Skin of body (tissue), 2 donors: ENCODE data around the gene ZNF302. TPM values are rescaled to one million over a fixed set of nuclear protein-coding genes. Genes with fewer than 3 reads are reported as not detected.
"Not testable (repeated sequence)": the region's sequence is repeated elsewhere in the genome, so short reads cannot be mapped to it uniquely, and the experiment has no call there.

Experiments used
- DNase-seq: peaks from one replicate; lab custom pipeline; 2025; lab: John Stamatoyannopoulos, UW
- total RNA-seq: library from RNA; depleted of rRNA; stranded (reverse); fragments of >200 nt; gene quantifications from one replicate; pipeline ENCODE4 v1.2.3, GENCODE V29; 2014

The ZNF302 gene
- 28.7 TPM for total RNA-seq

DNA sequence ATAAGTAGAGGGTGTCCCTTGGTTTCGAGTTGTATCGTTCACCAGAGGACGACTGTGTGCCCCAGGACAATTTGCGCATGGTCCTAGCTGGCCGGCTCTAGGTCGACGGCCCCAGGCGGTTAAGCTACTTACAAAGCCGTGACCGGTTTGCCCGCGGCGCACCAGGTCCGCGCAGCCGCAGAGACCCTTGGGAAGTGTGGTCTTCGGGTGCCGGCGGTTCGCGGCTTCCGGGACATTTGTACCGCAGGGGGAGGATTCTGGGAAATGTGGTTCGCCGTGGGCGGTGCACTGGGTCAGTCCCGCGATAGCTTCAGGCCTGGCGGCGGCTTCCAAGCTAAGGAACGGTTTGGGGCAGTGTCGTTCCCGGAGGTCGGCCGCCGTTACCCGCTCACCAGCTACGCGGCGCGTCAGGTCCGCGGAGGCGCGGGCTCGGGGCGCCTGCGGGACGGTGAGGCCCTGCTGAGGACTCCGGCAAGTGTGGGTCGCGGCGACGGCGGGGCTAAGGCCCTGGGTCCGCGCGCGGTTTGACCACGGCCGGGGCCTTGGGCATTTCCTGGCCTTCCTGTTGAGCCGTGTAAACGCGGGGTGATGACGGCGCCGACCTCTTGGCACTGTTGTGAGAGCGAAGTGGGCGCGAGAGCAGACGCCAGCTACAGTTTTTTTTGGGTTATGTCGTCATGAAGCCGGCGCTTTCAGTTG, at the start of gene ZNF302:
ZNF302 (plus strand) TSS at position 293 of the 699 bp plus-strand sequence. CDS start 1,127 bp downstream, outside the sequence.
- DNase-seq, result peak; percentile 98

DNA sequence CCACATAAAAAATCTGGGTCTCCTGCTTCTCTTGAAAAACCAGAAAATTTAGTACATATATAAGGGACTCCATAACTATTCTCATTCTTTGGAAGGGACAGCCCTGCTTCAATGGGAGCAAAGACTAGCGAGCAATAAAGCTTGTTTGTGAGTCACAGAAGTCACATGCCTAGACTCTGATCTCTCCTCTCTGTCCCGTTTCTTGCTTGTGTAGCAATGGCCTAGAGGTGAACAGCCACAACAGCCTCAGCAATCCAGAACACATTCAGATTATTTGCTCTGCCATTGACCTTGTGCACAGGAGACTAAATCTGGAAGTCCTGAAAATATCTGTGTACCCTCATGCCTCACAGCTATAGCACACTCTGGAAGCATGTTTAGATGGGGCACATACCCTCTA, 43.7 kb upstream of the ZNF302 start:
- DNase-seq, result no peak

DNA sequence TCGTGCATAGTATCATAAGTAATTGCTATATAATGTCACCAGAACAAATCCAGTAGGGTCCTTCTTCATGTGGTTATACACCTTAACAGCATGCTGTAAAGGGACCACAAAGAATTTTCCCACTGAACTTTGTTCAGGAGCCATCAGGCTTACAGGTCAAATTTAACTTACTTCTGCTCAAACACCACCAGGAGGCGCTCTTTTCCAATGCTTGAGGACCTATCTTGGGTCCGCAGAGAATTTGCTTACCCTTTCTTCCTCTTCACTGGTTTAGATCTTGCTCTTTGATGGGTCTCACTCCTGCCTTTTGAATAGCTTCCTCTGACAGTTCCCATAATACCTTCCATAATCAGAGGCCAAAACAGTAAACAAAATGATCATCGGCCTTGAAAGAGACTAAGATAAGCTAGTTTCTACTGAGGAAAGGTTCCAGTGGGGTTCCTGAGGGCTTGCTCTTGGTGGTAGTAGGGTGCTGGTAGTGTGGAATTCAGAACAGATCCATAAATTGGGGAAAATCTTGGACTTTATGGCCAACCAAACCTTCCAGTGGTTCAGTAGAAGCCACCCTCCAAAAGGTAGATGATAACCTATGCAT, 37.9 kb upstream of the ZNF302 start:
- DNase-seq, result peak; percentile 8

DNA sequence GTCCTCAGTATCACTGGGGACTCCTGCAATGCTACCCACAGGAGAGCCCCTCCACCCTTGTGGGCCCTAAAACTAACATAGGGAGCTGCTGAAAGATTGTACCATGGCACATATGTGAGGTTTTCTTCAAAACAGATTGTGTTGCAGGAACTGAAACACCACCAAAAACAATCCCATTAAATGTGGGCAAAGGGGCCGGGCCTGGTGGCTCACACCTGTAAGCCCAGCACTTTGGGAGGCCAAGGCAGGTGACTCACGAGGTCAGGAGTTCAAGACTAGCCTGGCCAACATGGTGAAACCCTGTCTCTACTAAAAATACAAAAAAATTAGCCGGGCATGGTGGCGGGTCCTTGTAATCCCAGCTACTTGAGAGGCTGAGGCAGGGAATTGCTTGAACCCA, 35.2 kb upstream of the ZNF302 start:
- DNase-seq, result no peak

DNA sequence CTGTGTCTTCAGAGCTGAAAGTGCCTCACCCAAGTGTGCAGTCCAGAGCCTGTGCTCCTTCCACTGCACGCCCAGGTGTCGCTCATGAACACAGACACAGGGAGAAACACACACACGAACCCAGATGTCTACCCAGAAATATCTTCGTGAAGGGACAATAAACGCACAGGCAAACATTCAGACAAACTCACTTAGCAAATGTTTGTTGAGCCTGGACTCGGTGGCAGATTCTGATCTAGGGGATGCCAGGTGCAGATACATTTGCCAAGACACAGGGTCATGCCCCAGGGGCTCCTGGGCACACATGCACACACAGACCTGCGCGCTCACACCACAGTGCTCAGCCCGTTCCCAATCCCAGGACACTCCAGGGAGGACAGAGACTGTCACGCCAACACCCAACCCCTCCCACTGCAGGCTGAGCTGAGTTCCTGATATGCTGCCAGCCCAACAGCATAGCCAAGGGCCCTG, 32.5 kb upstream of the ZNF302 start:
- DNase-seq, result no peak

DNA sequence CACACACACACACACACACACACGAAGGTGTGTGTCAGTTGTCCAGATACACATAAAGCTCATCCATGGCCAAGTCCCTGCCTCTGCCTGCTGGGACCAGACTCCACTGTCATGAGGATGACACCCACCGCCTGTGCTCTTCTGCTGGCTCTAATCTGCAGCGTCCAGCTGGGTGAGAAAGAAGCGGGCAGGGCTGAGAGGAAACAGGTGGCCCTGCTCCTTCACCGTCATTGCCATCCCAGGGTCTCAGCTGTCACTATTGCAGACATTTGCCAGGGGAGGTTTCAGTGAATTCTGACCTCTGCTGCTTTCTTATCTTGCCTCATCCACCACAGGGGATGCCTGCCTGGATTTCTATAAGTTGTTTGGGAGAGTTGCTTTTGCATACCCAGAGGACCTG, 31.9 kb upstream of the ZNF302 start:
- DNase-seq, result no peak

DNA sequence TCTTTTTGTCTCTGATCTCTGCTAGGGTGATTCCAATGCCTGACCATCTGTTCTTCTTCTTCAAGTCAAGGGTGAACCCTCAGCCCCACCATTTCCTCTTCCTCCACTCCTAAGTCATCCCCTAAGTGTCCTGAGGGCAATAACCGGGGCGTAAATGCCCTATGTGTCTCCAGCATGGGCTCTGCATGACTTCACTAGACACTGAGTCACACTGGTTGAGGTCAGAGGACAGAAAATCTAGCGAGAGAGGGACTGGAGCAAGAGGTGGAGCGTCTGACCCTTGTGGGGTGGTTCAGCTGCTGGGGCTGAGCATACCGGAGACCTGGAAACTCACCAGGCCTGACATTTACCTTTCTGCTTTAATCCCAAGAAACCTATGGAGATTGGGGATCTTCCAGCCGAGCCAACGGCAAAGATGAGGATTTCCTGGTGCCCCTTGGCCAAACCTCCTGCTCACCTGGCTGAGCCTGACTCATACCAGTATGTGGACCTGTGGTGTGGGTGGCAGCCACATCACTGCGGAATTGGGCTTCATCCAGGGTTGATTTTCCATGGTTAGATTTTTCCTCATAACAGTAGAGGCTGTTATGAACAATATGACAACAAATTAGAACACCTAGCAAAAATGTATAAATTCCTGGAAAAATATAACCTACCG, 27.5 kb upstream of the ZNF302 start:
- no peak for DNase-seq

DNA sequence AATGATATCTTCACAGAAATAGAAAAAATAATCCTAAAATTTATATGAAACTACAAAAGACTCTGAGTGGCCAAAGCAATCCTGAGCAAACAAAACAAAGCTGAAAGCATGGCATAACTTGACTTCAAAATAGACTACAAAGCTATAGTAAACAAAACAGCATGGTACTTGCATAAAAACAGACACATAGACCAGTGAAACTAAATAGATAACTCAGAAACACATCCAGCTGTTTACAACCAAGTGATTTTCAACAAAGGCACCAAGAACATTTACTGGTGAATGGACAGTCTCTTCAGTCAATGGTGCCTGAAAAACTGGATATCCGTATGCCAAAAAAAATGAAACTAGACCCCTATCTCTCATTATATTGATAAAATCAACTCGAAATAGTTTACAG, 25.7 kb upstream of the ZNF302 start:
- DNase-seq, result no peak

DNA sequence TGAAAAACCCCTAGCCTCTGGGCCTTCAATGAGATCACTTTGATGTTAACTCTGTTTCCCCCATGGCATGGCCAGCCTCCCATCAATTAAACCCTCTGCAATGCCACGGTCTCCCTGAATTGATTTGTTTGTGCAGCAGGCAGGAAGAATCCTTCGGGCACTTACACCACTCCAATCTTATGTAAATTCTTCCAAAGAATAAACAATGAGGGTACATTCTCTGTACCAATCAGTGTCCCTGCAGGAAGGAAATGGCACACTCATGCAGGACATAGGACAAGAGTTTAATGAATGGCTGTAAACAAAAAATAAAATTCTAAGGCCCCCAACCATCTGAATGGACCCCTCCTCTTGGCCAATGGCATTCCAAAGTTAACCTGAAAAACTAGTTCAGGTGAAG, 22.7 kb upstream of the ZNF302 start:
- no peak for DNase-seq

DNA sequence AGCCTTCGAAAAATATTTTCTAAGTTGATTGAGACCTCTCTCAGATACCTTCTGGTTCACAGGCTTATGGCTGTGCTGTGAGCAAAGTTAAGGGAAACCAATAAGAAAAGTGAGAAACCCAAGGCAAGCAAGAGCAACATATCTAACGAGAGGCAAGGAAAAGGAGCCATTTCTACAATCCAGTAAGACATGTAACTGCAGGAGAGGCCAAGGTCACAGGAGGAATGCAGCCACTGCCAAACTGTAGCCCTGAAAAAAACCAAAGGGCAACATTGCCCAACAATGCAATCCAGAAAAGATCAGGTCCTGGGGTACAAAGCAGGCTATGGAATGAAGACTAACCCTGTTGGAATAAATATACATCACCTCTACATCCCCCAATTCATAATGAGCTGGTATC, 21.8 kb upstream of the ZNF302 start:
- no peak for DNase-seq

DNA sequence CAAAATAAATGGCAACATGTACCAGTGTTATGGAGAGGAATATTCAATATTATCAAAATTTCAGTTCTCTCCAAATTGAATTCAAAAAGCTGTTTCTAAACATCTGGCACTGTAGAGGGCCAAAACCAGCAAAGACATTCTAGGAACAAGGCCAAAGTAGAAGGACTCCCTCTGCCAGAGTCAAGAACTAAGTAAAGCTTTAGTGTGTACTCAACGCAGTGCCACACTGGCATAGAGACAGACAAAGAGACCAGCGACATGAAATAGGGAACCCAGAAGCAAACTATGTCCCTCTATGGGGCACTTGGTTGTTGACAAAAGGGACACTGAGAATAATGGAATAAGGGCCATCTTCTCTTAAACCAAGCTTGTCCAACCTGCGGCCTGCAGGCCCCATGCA, 16.1 kb upstream of the ZNF302 start:
- no peak for DNase-seq

DNA sequence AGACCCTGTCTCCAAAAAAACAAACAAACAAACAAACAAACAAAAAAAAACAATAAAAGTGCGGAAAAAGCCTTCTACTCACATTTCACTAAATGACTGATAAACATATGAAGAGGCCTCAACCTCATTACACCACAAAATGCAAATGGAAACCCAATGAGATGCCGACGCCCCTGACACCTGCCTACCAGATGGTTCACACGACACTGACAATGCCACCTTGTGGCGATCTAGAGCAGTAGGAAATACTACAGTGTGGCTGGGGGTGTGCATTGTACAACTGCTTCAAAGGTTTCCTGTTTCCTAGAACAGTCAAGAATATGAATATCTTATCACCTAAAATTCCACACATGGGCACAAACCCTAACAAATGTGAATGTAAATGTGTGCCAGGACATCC, 14.6 kb upstream of the ZNF302 start:
- DNase-seq, result peak; percentile 43

DNA sequence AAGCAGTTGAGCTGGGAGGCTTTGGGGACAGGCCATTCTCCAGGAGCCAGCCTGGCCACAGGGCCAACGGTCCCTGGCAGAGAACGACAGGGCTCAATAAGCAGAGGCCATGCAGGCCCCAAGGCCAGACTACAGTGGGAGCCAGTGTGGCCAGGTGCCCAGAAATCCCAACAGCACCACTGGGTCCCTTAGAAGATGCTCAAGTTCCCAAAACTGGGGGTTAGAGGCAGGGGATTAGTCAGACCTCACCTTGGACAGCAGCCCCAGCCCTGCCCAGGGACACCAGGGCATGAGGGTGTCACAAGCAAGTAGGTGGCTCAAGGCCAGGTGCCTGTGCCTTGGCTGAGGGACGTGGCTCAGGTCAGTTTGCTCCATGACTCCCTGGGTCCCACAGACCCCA, 13.3 kb upstream of the ZNF302 start:
- no peak for DNase-seq

DNA sequence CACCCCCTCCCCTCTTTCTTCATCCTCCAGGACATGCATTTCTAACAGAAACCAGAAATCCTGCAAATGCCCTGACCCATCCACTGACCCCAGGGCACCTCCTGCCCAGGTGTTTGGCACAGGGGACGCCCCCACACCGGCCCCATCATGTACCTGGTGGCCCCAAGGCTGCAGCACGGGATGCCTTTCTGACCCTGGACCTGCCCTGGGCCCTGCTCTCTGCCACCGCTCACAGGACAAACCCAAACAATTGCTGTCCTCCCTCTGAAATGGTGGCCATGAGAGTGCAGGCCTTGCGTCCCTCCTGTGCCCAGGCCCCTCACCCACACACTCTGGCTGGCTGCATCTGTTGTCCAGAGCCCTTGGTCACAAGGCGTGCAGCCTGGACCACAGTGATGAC, 12.6 kb upstream of the ZNF302 start:
- DNase-seq, result no peak

DNA sequence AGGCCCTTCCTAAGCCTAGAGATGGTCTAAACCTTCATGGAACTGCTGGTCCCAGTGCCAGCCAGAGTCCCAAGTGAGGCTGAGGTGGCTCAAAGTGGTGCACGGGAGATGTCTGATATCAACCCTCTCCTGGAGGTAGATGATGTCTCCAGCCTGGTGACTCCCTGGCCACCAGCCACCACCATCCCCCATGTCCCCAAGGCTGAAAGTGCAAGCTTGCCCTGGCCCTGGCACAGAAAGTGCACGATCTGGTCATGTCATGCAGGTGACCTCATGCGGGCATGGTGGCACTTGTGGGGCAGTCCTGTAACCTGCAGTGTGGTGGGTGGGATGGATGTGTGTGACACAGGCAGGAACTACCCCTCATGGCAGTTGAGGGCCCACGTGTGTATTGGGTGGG, 12.2 kb upstream of the ZNF302 start:
- not testable (repeated sequence) for DNase-seq

DNA sequence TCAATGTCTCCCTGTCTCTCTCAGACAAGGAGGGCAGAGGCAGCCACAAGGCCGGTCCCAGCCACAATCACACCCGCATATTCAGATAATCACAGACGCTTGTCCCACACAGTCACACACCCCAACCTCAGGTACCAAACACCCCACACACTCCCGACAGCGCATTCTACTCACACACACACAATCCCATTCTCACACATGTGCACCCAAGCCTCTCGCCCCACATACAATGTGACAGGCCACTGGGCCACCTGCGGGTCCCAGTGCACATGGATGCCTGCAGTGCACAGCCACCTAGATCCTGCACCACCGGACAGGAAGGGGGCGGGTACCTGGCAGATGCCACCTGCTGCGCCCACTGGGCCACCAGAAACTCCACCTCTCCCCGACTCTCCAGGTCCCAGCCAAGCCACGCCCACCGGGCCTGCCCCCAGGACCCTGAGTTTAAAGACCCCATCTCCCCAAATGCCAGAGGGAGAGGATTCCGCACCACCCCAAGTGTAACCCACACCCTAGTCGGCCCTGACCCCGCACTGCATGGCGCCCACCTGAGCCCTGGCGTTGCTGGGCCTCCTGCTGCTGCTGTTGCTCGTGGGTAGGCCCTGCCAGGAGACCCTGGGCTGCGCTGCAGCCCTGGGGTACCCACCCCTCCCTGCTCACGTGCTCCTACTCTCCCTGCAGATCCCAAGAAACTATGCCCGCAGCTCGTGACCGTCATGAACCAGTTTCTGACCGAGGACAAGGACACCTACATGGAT, 11.1 kb upstream of the ZNF302 start:
- DNase-seq, result no peak

DNA sequence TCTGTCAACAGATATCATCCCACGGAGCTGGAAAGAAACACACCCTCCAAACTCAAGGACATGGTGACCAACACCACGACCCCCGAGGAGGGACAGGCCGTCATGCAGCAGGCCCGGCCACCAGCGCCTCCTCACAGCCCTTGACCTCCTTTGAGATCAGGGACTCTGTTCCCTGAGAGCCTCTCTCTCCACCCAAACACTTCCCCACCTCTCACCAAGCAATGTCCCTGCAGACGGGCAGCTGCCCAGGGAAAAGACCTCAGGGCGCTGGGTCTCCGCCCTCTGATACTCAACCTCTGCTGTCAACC, 10.6 kb upstream of the ZNF302 start:
- no peak for DNase-seq

DNA sequence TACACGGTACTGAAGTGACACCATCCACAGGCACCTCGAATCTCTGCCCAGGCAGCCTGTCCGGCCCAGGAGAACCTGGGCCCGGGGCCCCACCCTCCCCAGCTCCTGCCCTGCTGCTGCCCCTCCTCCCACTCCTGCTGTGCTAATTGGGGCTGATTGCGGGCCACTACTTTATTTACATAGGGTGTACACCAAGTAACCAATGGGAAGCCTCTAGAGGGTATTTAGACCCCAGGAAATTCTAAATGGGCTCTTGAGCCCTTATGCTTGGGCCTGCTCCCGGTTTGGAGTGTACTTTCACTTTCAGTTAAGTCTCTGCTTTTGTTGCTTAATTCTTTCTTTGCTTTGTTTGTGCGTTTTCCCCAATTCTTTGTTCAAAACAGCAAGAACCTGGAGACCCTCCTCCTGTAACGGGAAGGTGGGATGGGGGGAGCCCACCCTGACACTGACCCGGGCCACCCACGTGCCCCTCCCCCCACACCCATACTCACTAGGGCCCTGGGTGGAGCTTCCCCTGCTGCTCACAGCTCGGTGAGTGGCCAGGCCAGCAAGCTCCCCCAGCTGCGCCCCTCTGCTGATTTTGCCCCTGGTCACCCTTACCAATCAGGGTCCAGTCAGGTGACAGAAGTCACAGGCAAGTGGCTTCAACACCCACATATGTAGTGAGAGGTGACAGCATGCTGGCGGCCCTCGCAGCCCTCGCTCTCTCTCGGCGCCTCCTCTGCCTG, 10.0 kb upstream of the ZNF302 start:
- DNase-seq, result no peak

DNA sequence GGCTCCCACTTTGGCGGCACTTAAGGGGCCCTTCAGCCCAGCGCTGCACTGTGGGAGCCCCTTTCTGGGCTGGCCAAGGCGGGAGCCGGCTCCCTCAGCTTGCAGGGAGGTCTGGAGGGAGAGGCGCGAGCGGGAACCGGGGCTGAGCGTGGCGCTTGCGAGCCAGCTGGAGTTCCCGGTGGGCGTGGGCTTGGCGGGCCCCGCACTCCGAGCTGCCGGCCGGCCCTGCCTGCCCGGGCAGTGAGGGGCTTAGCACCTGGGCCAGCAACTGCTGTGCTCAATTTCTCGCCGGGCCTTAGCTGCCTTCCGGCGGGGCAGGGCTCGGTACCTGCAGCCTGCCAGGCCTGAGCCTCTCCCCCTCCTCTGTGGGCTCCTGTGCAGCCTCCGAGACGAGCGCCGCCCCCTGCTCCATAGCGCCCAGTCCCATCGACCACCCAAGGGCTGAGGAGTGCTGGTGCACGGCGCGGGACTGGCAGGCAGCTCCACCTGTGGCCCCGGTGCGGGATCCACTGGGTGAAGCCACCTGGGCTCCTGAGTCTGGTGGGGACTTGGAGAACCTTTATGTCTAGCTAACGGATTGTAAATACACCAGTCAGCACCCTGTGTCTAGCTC, 9.3 kb upstream of the ZNF302 start:
- not testable (repeated sequence) for DNase-seq

DNA sequence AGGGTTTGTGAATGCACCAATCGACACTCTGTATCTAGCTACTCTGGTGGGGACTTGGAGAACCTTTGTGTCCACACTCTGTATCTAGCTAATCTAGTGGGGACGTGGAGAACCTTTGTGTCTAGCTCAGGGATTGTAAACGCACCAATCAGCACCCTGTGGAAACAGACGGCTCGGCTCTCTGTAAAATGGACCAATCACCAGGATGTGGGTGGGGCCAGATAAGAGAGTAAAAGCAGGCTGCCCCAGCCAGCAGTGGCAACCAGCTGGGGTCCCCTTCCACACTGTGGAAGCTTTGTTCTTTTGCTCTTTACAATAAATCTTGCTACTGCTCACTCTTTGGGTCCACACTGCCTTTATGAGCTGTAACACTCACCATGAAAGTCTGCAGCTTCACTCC, 8.8 kb upstream of the ZNF302 start:
- DNase-seq, result not testable (repeated sequence)

DNA sequence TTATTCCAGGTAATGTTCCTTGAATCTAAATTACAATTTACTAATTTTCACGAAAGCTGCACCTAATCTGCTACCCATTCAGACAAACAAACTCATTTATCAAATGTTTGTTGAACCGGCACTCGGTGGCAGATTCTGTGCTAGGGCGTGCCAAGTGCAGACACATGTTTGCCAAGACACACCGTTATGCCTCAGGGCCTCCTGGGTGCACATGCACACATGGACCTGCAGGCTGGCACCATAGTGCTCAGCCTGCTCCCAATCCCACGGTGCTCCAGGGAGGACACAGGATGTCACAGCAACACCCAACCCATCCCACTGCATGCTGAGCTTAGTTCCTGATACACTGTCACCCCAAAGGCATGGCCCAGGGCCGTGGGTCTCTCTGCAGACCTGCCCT, 8.2 kb upstream of the ZNF302 start:
- DNase-seq, result no peak
